ENCODE measurements around the gene ATP10D. TPM values are rescaled to one million over a fixed set of nuclear protein-coding genes. Genes with fewer than 3 reads are reported as not detected.
A peak's percentile ranks its signal among the peaks of the same experiment; 100 is the strongest.

ATP10D gene
- total RNA-seq, 1 experiment from 2014 or later = 16.2 TPM

DNA sequence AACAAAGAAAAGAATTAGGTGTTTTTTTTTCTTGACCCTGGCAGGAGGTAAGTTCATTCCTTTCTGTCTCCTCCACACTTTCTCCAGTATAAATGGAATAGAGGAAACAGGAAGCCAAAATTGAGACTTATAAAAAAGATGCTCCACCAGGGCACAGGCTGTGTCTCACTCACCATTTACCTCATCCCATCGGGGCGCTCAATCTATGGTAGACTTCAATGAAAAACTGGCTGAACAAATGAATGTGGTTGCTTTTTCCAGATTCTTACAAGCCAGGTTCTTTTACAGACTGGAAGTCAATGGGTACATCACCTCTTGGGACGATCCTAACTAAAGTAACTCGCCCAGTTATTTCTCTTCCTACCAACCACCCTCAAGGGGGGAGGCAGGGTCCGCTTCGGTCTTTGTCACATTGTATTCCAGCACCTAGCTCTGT lies 22.3 kb upstream of the ATP10D start:
- peaks cover 18% of the 10 kb centered on the region for H3K4me1 Mint-ChIP-seq (ENCODE audit: insufficient read depth, unreplicated experiment)
- ChIA-PET POLR2A (interaction anchor here (0.6 to 4.8 kb wide), 8 partner anchors 13 to 390 kb away, joined by 3 to 50 read pairs (median 4); partner anchors contain the start of gene ATP10D), CTCF (interaction anchor here (0.6 to 2.2 kb wide), 13 partner anchors 10 to 470 kb away, joined by 3 to 17 read pairs (median 4); partner anchors contain the start of gene ATP10D)
- H3K4me3 Mint-ChIP-seq (ENCODE audit: unreplicated experiment) = peak overlapping the region; percentile 83
- no peaks in the 10 kb centered on the region for H3K27me3 Mint-ChIP-seq (ENCODE audit: insufficient read depth, unreplicated experiment)
- no peak for TF ChIP-seq CTCF (IDR thresholded peaks at IDR 0.05; ENCODE audit: unreplicated experiment)
- no peaks in the 10 kb centered on the region for H3K9me3 Mint-ChIP-seq (ENCODE audit: unreplicated experiment)
- intact Hi-C loops (cut with micrococcal nuclease) = loop anchor here (1.0 kb wide), 2 partner anchors 22 to 101 kb away; partner anchors contain the start of gene ATP10D
- peak overlapping the region; percentile 54 for H3K27ac Mint-ChIP-seq (ENCODE audit: low read depth, unreplicated experiment)
- DNase-seq (ENCODE audit: unreplicated experiment) = no peak
- peaks cover 12% of the 10 kb centered on the region for H3K36me3 Mint-ChIP-seq (ENCODE audit: insufficient read depth, unreplicated experiment)
- BruUV-seq (replicated peaks) = no TSS peak

DNA sequence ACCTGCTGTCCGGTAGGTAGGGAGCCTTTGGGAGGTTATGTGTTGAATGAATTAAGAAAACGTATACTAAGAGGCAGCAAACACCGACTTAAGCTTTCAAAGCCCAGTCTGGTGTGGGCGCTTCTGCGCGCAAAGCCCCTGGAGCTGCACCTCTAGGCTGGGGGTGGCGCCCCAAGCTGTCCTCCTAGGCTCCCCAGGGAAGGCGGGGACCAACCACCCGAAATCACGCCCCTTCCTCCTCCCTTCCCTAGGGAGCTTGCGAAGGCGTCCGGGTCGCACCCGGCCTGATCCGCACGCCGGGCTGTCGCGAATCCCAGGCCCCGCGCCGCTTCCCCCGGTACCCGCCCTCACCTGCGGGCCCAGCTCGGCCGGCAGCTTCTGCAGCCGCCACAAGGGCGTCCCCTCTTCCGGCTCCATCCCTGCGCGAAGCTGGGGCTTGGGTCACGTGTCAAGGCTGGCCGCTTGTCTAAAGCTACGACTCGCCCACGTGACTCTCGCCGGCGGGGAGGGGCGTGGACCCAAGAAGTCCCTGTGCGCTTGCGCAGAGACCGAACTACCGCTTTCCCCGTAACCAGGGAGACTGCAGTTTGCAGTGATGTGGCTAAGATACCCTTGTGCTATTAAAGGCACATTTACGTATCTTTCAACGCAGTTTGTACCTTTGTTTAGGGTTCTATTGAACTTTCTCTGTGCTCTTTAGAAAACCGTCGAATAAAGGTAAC lies 21.7 kb upstream of the ATP10D start, which contains the start of gene COMMD8:
Gene COMMD8, minus strand, starts transcription at position 468 of the 722 bp plus-strand sequence. Its CDS starts 51 bp downstream, at position 417.
- H3K27ac Mint-ChIP-seq (ENCODE audit: low read depth, unreplicated experiment) = peak within 1 kb of the TSS; percentile 54
- ChIA-PET CTCF (interaction anchor here (0.6 to 2.2 kb wide), 15 partner anchors 9 to 469 kb away, joined by 3 to 17 read pairs (median 4); partner anchors contain the start of gene ATP10D), POLR2A (interaction anchor here (0.5 to 4.8 kb wide), 10 partner anchors 12 to 390 kb away, joined by 3 to 50 read pairs (median 4); partner anchors contain the start of gene ATP10D)
- peaks cover 11% of the 10 kb centered on the region for H3K36me3 Mint-ChIP-seq (ENCODE audit: insufficient read depth, unreplicated experiment)
- intact Hi-C loops (cut with micrococcal nuclease) = loop anchor here (1.0 kb wide), 2 partner anchors 22 to 101 kb away; partner anchors contain the start of gene ATP10D
- no peaks in the 10 kb centered on the region for H3K27me3 Mint-ChIP-seq (ENCODE audit: insufficient read depth, unreplicated experiment)
- H3K4me1 Mint-ChIP-seq (ENCODE audit: insufficient read depth, unreplicated experiment) = peaks cover 18% of the 10 kb centered on the region
- BruUV-seq (replicated peaks) = no TSS peak
- peak within 1 kb of the TSS; percentile 83 for H3K4me3 Mint-ChIP-seq (ENCODE audit: unreplicated experiment)
- H3K9me3 Mint-ChIP-seq (ENCODE audit: unreplicated experiment) = no peaks in the 10 kb centered on the region
- TF ChIP-seq CTCF (IDR thresholded peaks at IDR 0.05; ENCODE audit: unreplicated experiment) = no peak
- DNase-seq (ENCODE audit: unreplicated experiment) = peak; percentile 95

- no peak for DNase-seq (ENCODE audit: unreplicated experiment)
- H3K27ac Mint-ChIP-seq (ENCODE audit: low read depth, unreplicated experiment) = no peak overlapping the region
- TF ChIP-seq CTCF (IDR thresholded peaks at IDR 0.05; ENCODE audit: unreplicated experiment) = no peak
- intact Hi-C loops (cut with micrococcal nuclease) = no loop called here
- H3K9me3 Mint-ChIP-seq (ENCODE audit: unreplicated experiment) = no peaks in the 10 kb centered on the region
- BruUV-seq (replicated peaks) = no TSS peak
- ChIA-PET POLR2A (interaction anchor here (4.8 kb wide), 1 partner anchor 19 kb away, joined by 50 read pairs; the partner anchor contains the start of gene ATP10D), CTCF (interaction anchor here (1.3 kb wide), 1 partner anchor 100 kb away, joined by 5 read pairs; no protein-coding TSS in a partner anchor)
- H3K4me3 Mint-ChIP-seq (ENCODE audit: unreplicated experiment) = no peak overlapping the region
- H3K4me1 Mint-ChIP-seq (ENCODE audit: insufficient read depth, unreplicated experiment) = peaks cover 18% of the 10 kb centered on the region
- H3K27me3 Mint-ChIP-seq (ENCODE audit: insufficient read depth, unreplicated experiment) = no peaks in the 10 kb centered on the region
- H3K36me3 Mint-ChIP-seq (ENCODE audit: insufficient read depth, unreplicated experiment) = no peaks in the 10 kb centered on the region
Measured at GRCh38 chr4:47465004-47465403, 20.1 kb upstream of the ATP10D start.
